HEK293 (cell line): ENCODE results near the gene GBX2.

ENCODE experiments used
- HOXD13 ChIP-seq: sonication (generic); formaldehyde crosslinking; IDR thresholded peaks from 2 replicates; pipeline ENCODE4 v1.8.0; 2022; ENCODE audit warnings: missing genetic modification reagents, borderline replicate concordance
- KLF8 ChIP-seq: fragments of 450-650 bp; formaldehyde crosslinking; IDR thresholded peaks from 2 replicates; pipeline ENCODE4 v1.5.1; 2016; ENCODE audit warnings: missing biosample characterization, missing genetic modification characterization
- YY1 ChIP-seq: fragments of 450-650 bp; formaldehyde crosslinking; IDR thresholded peaks from 2 replicates; pipeline ENCODE4 v1.5.1; 2018; ENCODE audit warnings: missing biosample characterization, missing genetic modification characterization
- ZNF121 ChIP-seq: fragments of 450-650 bp; formaldehyde crosslinking; IDR thresholded peaks from 2 replicates; pipeline ENCODE4 v1.5.1; 2016; ENCODE audit warnings: missing biosample characterization, missing genetic modification characterization
- ZNF24 ChIP-seq: fragments of 450-650 bp; formaldehyde crosslinking; IDR thresholded peaks from 2 replicates; pipeline ENCODE4 v1.5.1; 2016; ENCODE audit warnings: missing biosample characterization, missing genetic modification characterization
- ZNF335 ChIP-seq: fragments of 450-650 bp; formaldehyde crosslinking; conservative IDR thresholded peaks from 2 replicates; pipeline ENCODE4 v1.5.1; 2016; ENCODE audit warnings: missing biosample characterization, missing genetic modification characterization
- ZNF530 ChIP-seq: fragments of 450-650 bp; formaldehyde crosslinking; IDR thresholded peaks from 2 replicates; pipeline ENCODE4 v1.5.1; 2016; ENCODE audit warnings: low read depth, missing biosample characterization, missing genetic modification characterization
- ZNF558 ChIP-seq: fragments of 450-650 bp; formaldehyde crosslinking; IDR thresholded peaks from 2 replicates; pipeline ENCODE4 v1.5.1; 2016; ENCODE audit warnings: missing biosample characterization, missing genetic modification characterization
- ZNF707 ChIP-seq: fragments of 450-650 bp; formaldehyde crosslinking; IDR thresholded peaks from 2 replicates; pipeline ENCODE4 v1.5.1; 2016; ENCODE audit warnings: missing biosample characterization, missing genetic modification characterization
- TF ChIP-seq, protein P1 (sequence below): fragments of 450-650 bp; formaldehyde crosslinking; IDR thresholded peaks from 2 replicates; pipeline ENCODE4 v1.5.1; 2016; ENCODE audit warnings: missing biosample characterization, missing genetic modification characterization
- TF ChIP-seq, protein P2 (sequence below): fragments of 450-650 bp; formaldehyde crosslinking; IDR thresholded peaks from 2 replicates; pipeline ENCODE4 v1.5.1; 2016; ENCODE audit warnings: missing biosample characterization, missing genetic modification characterization
- TF ChIP-seq, protein P3 (sequence below): fragments of 450-650 bp; formaldehyde crosslinking; IDR thresholded peaks from 2 replicates; pipeline ENCODE4 v1.5.1; 2017; ENCODE audit warnings: missing biosample characterization, missing genetic modification characterization

DNA sequence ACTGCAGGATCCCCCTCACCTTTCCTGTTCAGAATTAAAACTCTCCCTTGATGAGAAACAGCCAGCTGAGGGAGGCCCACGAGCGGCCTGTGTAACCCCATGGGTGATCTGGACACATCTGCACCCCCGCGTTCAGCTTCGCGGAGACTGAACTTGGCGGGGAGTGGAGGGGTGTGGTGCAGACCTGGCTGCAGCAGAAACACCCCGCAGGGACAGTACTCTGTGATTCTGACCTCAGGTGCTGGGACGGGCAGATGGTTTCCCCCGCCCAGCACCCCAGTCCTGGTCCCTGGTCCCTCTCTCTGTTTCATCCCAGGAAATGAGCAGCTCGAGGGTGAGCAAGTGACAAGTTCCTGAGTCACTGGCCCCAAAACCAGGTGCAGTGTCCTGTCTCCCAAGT, 41.2 kb downstream of the GBX2 start:
- TF ChIP-seq YY1 (tag by site-specific recombination) (no peak), ZNF530 (tag by site-specific recombination) (no peak), ZNF335 (tag by site-specific recombination) (no peak), HOXD13 (CRISPR knock-in tag) (no peak), ZNF558 (tag by site-specific recombination) (no peak), ZNF24 (tag by site-specific recombination) (no peak), KLF8 (tag by site-specific recombination) (no peak), ZNF121 (tag by site-specific recombination) (no peak), ZNF707 (no peak)
- TF ChIP-seq, protein P1, sequence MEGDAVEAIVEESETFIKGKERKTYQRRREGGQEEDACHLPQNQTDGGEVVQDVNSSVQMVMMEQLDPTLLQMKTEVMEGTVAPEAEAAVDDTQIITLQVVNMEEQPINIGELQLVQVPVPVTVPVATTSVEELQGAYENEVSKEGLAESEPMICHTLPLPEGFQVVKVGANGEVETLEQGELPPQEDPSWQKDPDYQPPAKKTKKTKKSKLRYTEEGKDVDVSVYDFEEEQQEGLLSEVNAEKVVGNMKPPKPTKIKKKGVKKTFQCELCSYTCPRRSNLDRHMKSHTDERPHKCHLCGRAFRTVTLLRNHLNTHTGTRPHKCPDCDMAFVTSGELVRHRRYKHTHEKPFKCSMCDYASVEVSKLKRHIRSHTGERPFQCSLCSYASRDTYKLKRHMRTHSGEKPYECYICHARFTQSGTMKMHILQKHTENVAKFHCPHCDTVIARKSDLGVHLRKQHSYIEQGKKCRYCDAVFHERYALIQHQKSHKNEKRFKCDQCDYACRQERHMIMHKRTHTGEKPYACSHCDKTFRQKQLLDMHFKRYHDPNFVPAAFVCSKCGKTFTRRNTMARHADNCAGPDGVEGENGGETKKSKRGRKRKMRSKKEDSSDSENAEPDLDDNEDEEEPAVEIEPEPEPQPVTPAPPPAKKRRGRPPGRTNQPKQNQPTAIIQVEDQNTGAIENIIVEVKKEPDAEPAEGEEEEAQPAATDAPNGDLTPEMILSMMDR (tag by site-specific recombination): no peak
- TF ChIP-seq, protein P2, sequence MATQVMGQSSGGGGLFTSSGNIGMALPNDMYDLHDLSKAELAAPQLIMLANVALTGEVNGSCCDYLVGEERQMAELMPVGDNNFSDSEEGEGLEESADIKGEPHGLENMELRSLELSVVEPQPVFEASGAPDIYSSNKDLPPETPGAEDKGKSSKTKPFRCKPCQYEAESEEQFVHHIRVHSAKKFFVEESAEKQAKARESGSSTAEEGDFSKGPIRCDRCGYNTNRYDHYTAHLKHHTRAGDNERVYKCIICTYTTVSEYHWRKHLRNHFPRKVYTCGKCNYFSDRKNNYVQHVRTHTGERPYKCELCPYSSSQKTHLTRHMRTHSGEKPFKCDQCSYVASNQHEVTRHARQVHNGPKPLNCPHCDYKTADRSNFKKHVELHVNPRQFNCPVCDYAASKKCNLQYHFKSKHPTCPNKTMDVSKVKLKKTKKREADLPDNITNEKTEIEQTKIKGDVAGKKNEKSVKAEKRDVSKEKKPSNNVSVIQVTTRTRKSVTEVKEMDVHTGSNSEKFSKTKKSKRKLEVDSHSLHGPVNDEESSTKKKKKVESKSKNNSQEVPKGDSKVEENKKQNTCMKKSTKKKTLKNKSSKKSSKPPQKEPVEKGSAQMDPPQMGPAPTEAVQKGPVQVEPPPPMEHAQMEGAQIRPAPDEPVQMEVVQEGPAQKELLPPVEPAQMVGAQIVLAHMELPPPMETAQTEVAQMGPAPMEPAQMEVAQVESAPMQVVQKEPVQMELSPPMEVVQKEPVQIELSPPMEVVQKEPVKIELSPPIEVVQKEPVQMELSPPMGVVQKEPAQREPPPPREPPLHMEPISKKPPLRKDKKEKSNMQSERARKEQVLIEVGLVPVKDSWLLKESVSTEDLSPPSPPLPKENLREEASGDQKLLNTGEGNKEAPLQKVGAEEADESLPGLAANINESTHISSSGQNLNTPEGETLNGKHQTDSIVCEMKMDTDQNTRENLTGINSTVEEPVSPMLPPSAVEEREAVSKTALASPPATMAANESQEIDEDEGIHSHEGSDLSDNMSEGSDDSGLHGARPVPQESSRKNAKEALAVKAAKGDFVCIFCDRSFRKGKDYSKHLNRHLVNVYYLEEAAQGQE (tag by site-specific recombination): no peak
- TF ChIP-seq, protein P3, sequence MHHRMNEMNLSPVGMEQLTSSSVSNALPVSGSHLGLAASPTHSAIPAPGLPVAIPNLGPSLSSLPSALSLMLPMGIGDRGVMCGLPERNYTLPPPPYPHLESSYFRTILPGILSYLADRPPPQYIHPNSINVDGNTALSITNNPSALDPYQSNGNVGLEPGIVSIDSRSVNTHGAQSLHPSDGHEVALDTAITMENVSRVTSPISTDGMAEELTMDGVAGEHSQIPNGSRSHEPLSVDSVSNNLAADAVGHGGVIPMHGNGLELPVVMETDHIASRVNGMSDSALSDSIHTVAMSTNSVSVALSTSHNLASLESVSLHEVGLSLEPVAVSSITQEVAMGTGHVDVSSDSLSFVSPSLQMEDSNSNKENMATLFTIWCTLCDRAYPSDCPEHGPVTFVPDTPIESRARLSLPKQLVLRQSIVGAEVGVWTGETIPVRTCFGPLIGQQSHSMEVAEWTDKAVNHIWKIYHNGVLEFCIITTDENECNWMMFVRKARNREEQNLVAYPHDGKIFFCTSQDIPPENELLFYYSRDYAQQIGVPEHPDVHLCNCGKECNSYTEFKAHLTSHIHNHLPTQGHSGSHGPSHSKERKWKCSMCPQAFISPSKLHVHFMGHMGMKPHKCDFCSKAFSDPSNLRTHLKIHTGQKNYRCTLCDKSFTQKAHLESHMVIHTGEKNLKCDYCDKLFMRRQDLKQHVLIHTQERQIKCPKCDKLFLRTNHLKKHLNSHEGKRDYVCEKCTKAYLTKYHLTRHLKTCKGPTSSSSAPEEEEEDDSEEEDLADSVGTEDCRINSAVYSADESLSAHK: no peak
